Measurements from ENCODE around the gene LNX1. TPM values are rescaled to one million over a fixed set of nuclear protein-coding genes. Genes with fewer than 3 reads are reported as not detected.
A peak's percentile ranks its signal among the peaks of the same experiment; 100 is the strongest.

Gene LNX1
- total RNA-seq, 1 experiment from 2014 or later, result 3.3 TPM

GRCh38 chr4:53602390-53602789 is 11.1 kb upstream of the LNX1 start:
- Histone ChIP-seq H4K20me1 (ENCODE audit: insufficient read depth) (no peaks in the 10 kb centered on the region), H3K4me2 (ENCODE audit: low read length) (no peak overlapping the region), H3K4me3 (replicated peaks in 1 of 2; ENCODE audit: low read depth in 1 of 2, low read length in 2 of 2) (no peak overlapping the region), H3K36me3 (ENCODE audit: control insufficient read depth in 1 of 2, insufficient read depth in 2 of 2, low read length in 2 of 2) (no peaks in the 10 kb centered on the region), H2AFZ (ENCODE audit: low read depth, low read length, poor library complexity, severe bottlenecking) (no peak overlapping the region), H3K9ac (ENCODE audit: low read length) (no peak overlapping the region), H3K27me3 (ENCODE audit: insufficient read depth, low read length) (no peaks in the 10 kb centered on the region), H3K9me2 (ENCODE audit: insufficient read depth) (no peaks in the 10 kb centered on the region), H3K9me3 (ENCODE audit: control insufficient read depth in 1 of 2, insufficient read depth in 1 of 2, low read depth in 1 of 2, low read length in 2 of 2) (no peaks in the 10 kb centered on the region), H3K4me1 (ENCODE audit: control insufficient read depth in 1 of 2, insufficient read depth in 2 of 2, low read length in 2 of 2) (peaks cover 0 to 5% of the 10 kb centered on the region in 2 experiments; a peak in 1 of 4 replicates), H3K79me2 (ENCODE audit: insufficient read depth, low read length) (no peaks in the 10 kb centered on the region), H3K27ac (ENCODE audit: low read depth, low read length) (no peak overlapping the region)
- no peak for TF ChIP-seq MAX (IDR thresholded peaks at IDR 0.05)
- no peak for ATAC-seq
- CTCF ChIA-PET, result interaction anchor here (0.9 to 1.9 kb wide), 2 partner anchors 9 to 632 kb away, joined by 3 to 9 read pairs; no protein-coding TSS in a partner anchor
- POLR2A ChIA-PET, result no interaction called here
- no TSS peak for BruUV-seq (replicated peaks)
- no peak for DNase-seq (ENCODE audit: low read depth, low spot score)
- intact Hi-C loops (cut with micrococcal nuclease), result no loop called here
- RAD21 ChIA-PET (ENCODE audit: low non-redundant PET in 1 of 2, low total read pairs in 2 of 2, uncharacterized antibody in 2 of 2, unreplicated experiment in 2 of 2), result no interaction called here

GRCh38 chr4:53601251-53601764 is 10.0 kb upstream of the LNX1 start:
- Histone ChIP-seq H3K4me1 (ENCODE audit: control insufficient read depth in 1 of 2, insufficient read depth in 2 of 2, low read length in 2 of 2) (peaks cover 0 to 5% of the 10 kb centered on the region in 2 experiments; a peak in 1 of 4 replicates), H3K4me3 (replicated peaks in 1 of 2; ENCODE audit: low read depth in 1 of 2, low read length in 2 of 2) (no peak overlapping the region), H2AFZ (ENCODE audit: low read depth, low read length, poor library complexity, severe bottlenecking) (peak overlapping the region; percentile 51), H3K9ac (ENCODE audit: low read length) (no peak overlapping the region), H3K9me3 (ENCODE audit: control insufficient read depth in 1 of 2, insufficient read depth in 1 of 2, low read depth in 1 of 2, low read length in 2 of 2) (no peaks in the 10 kb centered on the region), H3K4me2 (ENCODE audit: low read length) (0 out of 2 replicates have a peak overlapping the region, but pooled peaks have one; percentile 6), H3K27me3 (ENCODE audit: insufficient read depth, low read length) (no peaks in the 10 kb centered on the region), H3K36me3 (ENCODE audit: control insufficient read depth in 1 of 2, insufficient read depth in 2 of 2, low read length in 2 of 2) (no peaks in the 10 kb centered on the region), H3K9me2 (ENCODE audit: insufficient read depth) (no peaks in the 10 kb centered on the region), H3K79me2 (ENCODE audit: insufficient read depth, low read length) (no peaks in the 10 kb centered on the region), H3K27ac (ENCODE audit: low read depth, low read length) (no peak overlapping the region; the same call in 1 of the 2 replicates), H4K20me1 (ENCODE audit: insufficient read depth) (no peaks in the 10 kb centered on the region)
- ChIA-PET POLR2A (interaction anchor here (1.4 kb wide), 1 partner anchor 8 kb away, joined by 3 read pairs; no protein-coding TSS in a partner anchor), CTCF (interaction anchor here (0.9 to 1.9 kb wide), 8 partner anchors 8 to 633 kb away, joined by 3 to 12 read pairs (median 3); partner anchors contain the start of gene LNX1), RAD21 (ENCODE audit: low non-redundant PET in 1 of 2, low total read pairs in 2 of 2, uncharacterized antibody in 2 of 2, unreplicated experiment in 2 of 2) (no interaction called here)
- intact Hi-C loops (cut with micrococcal nuclease), result no loop called here
- no peak for DNase-seq (ENCODE audit: low read depth, low spot score)
- BruUV-seq (replicated peaks), result no TSS peak
- ATAC-seq, result peak; percentile 96
- no peak for TF ChIP-seq YY1 (IDR thresholded peaks at IDR 0.05; ENCODE audit: extremely low read depth, insufficient replicate concordance, low read depth, low read length)
- no peak for TF ChIP-seq EZH2 (IDR thresholded peaks at IDR 0.05)
- no peak for TF ChIP-seq JUND (IDR thresholded peaks at IDR 0.05)
- TF ChIP-seq EZH2phosphoT487 (IDR thresholded peaks at IDR 0.05; ENCODE audit: borderline replicate concordance), result no peak
- TF ChIP-seq ZBTB33 (IDR thresholded peaks at IDR 0.05; ENCODE audit: extremely low read depth, insufficient replicate concordance, low read length), result no peak
- no peak for TF ChIP-seq SP1 (IDR thresholded peaks at IDR 0.05; ENCODE audit: low read depth)
- TF ChIP-seq ZFX (IDR thresholded peaks at IDR 0.05), result no peak
- no peak for TF ChIP-seq CBX3 (IDR thresholded peaks at IDR 0.05; ENCODE audit: low read depth)
- TF ChIP-seq POLR2A (IDR thresholded peaks at IDR 0.05; ENCODE audit: borderline replicate concordance, extremely low read depth, insufficient read depth, insufficient read length), result no peak
- TF ChIP-seq REST (IDR thresholded peaks at IDR 0.05; ENCODE audit: low read depth), result no peak
- no peak for TF ChIP-seq TCF7L2 (IDR thresholded peaks at IDR 0.05; ENCODE audit: borderline replicate concordance, extremely low read depth, insufficient read depth, insufficient read length)
- TF ChIP-seq ELF1 (IDR thresholded peaks at IDR 0.05; ENCODE audit: borderline replicate concordance, low read depth), result no peak

Measured in HCT116 (cell line).